Mesothelial cell of epicardium (in vitro differentiated cells): ENCODE results near the gene SNX8. TPM values are rescaled to one million over a fixed set of nuclear protein-coding genes. Genes with fewer than 3 reads are reported as not detected.
A peak's percentile ranks its signal among the peaks of the same experiment; 100 is the strongest.

ENCODE experiments used
- DNase-seq, 2 experiments: peaks; one replicate each; pipeline ENCODE4 v3.0.0; 2021; ENCODE audit warnings: low spot score in 2 of 2; ENCODE audit not compliant: unreplicated experiment in 2 of 2
- H3K27ac Mint-ChIP-seq: 2 replicates; pipeline ENCODE4 v1.8.0; 2021; ENCODE audit warnings: mixed read lengths
- H3K27me3 Mint-ChIP-seq: 2 replicates; pipeline ENCODE4 v1.8.0; 2021; ENCODE audit warnings: low read depth, mixed read lengths
- H3K36me3 Mint-ChIP-seq: 2 replicates; pipeline ENCODE4 v1.8.0; 2021; ENCODE audit warnings: mixed read lengths
- H3K4me1 Mint-ChIP-seq: 2 replicates; pipeline ENCODE4 v1.8.0; 2021; ENCODE audit warnings: mixed read lengths
- H3K4me3 Mint-ChIP-seq: 2 replicates; pipeline ENCODE4 v1.8.0; 2021; ENCODE audit warnings: mild to moderate bottlenecking, moderate library complexity, mixed read lengths
- H3K9me3 Mint-ChIP-seq: 2 replicates; pipeline ENCODE4 v1.8.0; 2021; ENCODE audit warnings: mixed read lengths
- CTCF ChIP-seq: fragments of 200-600 bp; sonication (generic); IDR thresholded peaks from one replicate; pipeline ENCODE4 v1.5.0; 2021; ENCODE audit warnings: antibody characterized with exemption; ENCODE audit not compliant: unreplicated experiment
- total RNA-seq: library from RNA; stranded (reverse); gene quantifications from 3 replicates; pipeline ENCODE4 v1.2.1, GENCODE V29; 2021

Gene SNX8
- total RNA-seq, 1 donor from 2014 or later, result 41.2 TPM

- Mint-ChIP-seq H3K4me1 (peaks cover 7% of the 10 kb centered on the region), H3K27me3 (no peaks in the 10 kb centered on the region), H3K9me3 (no peaks in the 10 kb centered on the region), H3K4me3 (no peak overlapping the region), H3K27ac (peak overlapping the region; percentile 65), H3K36me3 (peaks cover 26% of the 10 kb centered on the region)
- peak; percentile 80 to 92 for DNase-seq
- no peak for TF ChIP-seq CTCF
These were observed 53.4 kb downstream of the SNX8 start for GRCh38 chr7:2260820-2261219.

GRCh38 chr7:2259480-2259879, 54.8 kb downstream of the SNX8 start:
- Mint-ChIP-seq H3K4me3 (no peak overlapping the region), H3K36me3 (peaks cover 24% of the 10 kb centered on the region), H3K27me3 (no peaks in the 10 kb centered on the region)

GRCh38 chr7:2258661-2259365, 55.4 kb downstream of the SNX8 start:
- H3K4me1 Mint-ChIP-seq, result peaks cover 7% of the 10 kb centered on the region
- TF ChIP-seq CTCF, result no peak
- no peaks in the 10 kb centered on the region for H3K9me3 Mint-ChIP-seq
- no peak for DNase-seq
- H3K4me3 Mint-ChIP-seq, result no peak overlapping the region
- H3K27ac Mint-ChIP-seq, result no peak overlapping the region
- H3K27me3 Mint-ChIP-seq, result no peaks in the 10 kb centered on the region
- H3K36me3 Mint-ChIP-seq, result peaks cover 18% of the 10 kb centered on the region

More at GRCh38 chr7:2259480-2259879, 54.8 kb downstream of the SNX8 start:
- no peak for TF ChIP-seq CTCF
- Mint-ChIP-seq H3K27ac (no peak overlapping the region), H3K9me3 (no peaks in the 10 kb centered on the region), H3K4me1 (peaks cover 7% of the 10 kb centered on the region)
- DNase-seq, result no peak

- Mint-ChIP-seq H3K36me3 (peaks cover 18% of the 10 kb centered on the region), H3K4me3 (no peak overlapping the region), H3K4me1 (peaks cover 7% of the 10 kb centered on the region), H3K27ac (no peak overlapping the region), H3K9me3 (no peaks in the 10 kb centered on the region), H3K27me3 (no peaks in the 10 kb centered on the region)
- TF ChIP-seq CTCF, result no peak
- no peak for DNase-seq
These were observed 56.6 kb downstream of the SNX8 start for GRCh38 chr7:2257651-2258050.

GRCh38 chr7:2257046-2257551, 57.1 kb downstream of the SNX8 start:
- Mint-ChIP-seq H3K27ac (no peak overlapping the region), H3K9me3 (no peaks in the 10 kb centered on the region), H3K4me1 (peaks cover 7% of the 10 kb centered on the region), H3K27me3 (no peaks in the 10 kb centered on the region), H3K36me3 (peaks cover 16% of the 10 kb centered on the region), H3K4me3 (no peak overlapping the region)
- DNase-seq, result no peak
- TF ChIP-seq CTCF, result no peak
